ENCODE results near the gene UBXN7. TPM values are rescaled to one million over a fixed set of nuclear protein-coding genes. Genes with fewer than 3 reads are reported as not detected.
"Not testable (repeated sequence)": the region's sequence is repeated elsewhere in the genome, so short reads cannot be mapped to it uniquely, and the experiment has no call there.

The UBXN7 gene
- total and polyA plus RNA-seq, 2 of the 13 experiments (the other 11 are each of a cell fraction or from before 2014, with no cell fraction given): 12.5 to 15.9 TPM

GRCh38 chr3:196445391-196445790, 13.2 kb upstream of the UBXN7 start:
- BruUV-seq (replicated peaks); H3K9ac ChIP-seq (ENCODE audit: insufficient read depth, low read depth, low read length); H3K4me1 ChIP-seq (ENCODE audit: insufficient read depth, low read length); H3K36me3 ChIP-seq (replicated peaks in 1 of 2; ENCODE audit: control insufficient read depth in 1 of 2, insufficient read depth in 2 of 2, low read length in 2 of 2); H3K9me3 ChIP-seq (ENCODE audit: low read length); H3K79me2 ChIP-seq (ENCODE audit: insufficient read depth, low read length); H3K27ac ChIP-seq (ENCODE audit: extremely low read length, insufficient read depth, low read length); in situ Hi-C loops (cut with HindIII; ENCODE audit: extremely low pct_ligation_motif_present, low pct_unique_long_range_greater_than_20kb); H4K20me1 ChIP-seq (ENCODE audit: insufficient read depth, low read length); H3K4me3 ChIP-seq (replicated peaks in 1 of 3; ENCODE audit: insufficient read depth in 1 of 3, low read depth in 2 of 3, low read length in 3 of 3); POLR2A ChIA-PET; FAIRE-seq; CTCF ChIA-PET (ENCODE audit: low intra/inter-chr PET ratio, low total read pairs); intact Hi-C loops (cut with micrococcal nuclease; ENCODE audit: unreplicated experiment); H2AFZ ChIP-seq (ENCODE audit: low read length); H3K27me3 ChIP-seq (ENCODE audit: control insufficient read depth in 1 of 2, insufficient read depth in 2 of 2, low read length in 2 of 2): not testable (repeated sequence)
- peak overlapping the region; percentile 35; the same call in 1 of the 2 replicates for H3K4me2 ChIP-seq (ENCODE audit: low read depth, low read length)
- WGBS (ENCODE audit: low lambda C conversion rate): 34% methylated on average over 7 of the region's 7 CpGs
- DNase-seq (ENCODE audit: low spot score) (peak; percentile 45), ATAC-seq (peak; percentile 74)
- TF ChIP-seq STAG1 (CRISPR knock-in tag; IDR thresholded peaks at IDR 0.05) (peak; percentile 68), ZNF362 (CRISPR knock-in tag; IDR thresholded peaks at IDR 0.05; ENCODE audit: borderline replicate concordance) (peak; percentile 90), CTCF (CRISPR knock-in tag; IDR thresholded peaks at IDR 0.05) (peak; percentile 56), ZNF770 (CRISPR knock-in tag; IDR thresholded peaks at IDR 0.05) (0 out of 2 replicates have a peak, but pooled peaks have one; percentile 24), ERF (CRISPR knock-in tag; IDR thresholded peaks at IDR 0.05) (0 out of 2 replicates have a peak, but pooled peaks have one; percentile 19)
